ENCODE results near the gene AURKA. TPM values are rescaled to one million over a fixed set of nuclear protein-coding genes. Genes with fewer than 3 reads are reported as not detected.

The AURKA gene
- total RNA-seq, 1 donor from 2014 or later: 11.7 TPM

DNA sequence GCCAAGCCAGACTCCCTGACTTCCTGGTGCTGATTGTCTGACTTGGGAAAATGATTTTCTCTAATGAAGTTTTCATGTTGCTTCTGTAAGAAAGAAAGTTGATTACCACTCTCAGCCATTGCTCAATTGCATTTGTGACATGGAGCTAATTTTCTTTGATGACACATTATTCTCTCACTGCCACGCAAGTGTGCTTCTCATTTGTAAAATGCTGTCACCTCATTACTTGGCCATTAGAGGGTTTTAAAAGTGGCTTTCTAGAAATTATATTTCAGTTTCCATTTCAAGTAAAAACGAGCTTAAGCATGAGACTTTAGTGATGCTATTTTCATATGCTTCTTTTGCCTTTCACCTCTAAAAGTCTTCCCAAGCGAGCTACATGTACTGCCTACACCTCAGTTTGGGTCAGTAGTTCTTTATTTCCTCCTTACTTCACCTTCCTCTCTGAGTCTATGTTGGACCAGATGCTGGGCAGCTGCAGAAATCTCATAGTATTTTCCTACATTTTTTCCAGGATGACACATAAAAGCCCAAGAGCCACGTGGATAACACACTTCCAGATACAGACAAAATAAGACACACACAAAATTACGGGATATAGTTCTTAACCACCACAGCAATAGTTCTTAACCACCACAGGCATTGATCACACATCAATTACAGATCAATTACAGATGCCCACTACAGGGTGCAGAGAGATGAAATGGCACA, 39.5 kb downstream of the AURKA start:
- Mint-ChIP-seq H3K4me3 (ENCODE audit: unreplicated experiment) (no peak overlapping the region), H3K27me3 (ENCODE audit: unreplicated experiment) (peaks cover 55% of the 10 kb centered on the region), H3K4me1 (ENCODE audit: unreplicated experiment) (no peaks in the 10 kb centered on the region), H3K9me3 (ENCODE audit: unreplicated experiment) (no peaks in the 10 kb centered on the region), H3K27ac (ENCODE audit: unreplicated experiment) (no peak overlapping the region), H3K36me3 (ENCODE audit: unreplicated experiment) (no peaks in the 10 kb centered on the region)
- DNase-seq (ENCODE audit: extremely low spot score, unreplicated experiment): no peak
- TF ChIP-seq, protein P1, sequence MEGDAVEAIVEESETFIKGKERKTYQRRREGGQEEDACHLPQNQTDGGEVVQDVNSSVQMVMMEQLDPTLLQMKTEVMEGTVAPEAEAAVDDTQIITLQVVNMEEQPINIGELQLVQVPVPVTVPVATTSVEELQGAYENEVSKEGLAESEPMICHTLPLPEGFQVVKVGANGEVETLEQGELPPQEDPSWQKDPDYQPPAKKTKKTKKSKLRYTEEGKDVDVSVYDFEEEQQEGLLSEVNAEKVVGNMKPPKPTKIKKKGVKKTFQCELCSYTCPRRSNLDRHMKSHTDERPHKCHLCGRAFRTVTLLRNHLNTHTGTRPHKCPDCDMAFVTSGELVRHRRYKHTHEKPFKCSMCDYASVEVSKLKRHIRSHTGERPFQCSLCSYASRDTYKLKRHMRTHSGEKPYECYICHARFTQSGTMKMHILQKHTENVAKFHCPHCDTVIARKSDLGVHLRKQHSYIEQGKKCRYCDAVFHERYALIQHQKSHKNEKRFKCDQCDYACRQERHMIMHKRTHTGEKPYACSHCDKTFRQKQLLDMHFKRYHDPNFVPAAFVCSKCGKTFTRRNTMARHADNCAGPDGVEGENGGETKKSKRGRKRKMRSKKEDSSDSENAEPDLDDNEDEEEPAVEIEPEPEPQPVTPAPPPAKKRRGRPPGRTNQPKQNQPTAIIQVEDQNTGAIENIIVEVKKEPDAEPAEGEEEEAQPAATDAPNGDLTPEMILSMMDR (IDR thresholded peaks at IDR 0.05): no peak

DNA sequence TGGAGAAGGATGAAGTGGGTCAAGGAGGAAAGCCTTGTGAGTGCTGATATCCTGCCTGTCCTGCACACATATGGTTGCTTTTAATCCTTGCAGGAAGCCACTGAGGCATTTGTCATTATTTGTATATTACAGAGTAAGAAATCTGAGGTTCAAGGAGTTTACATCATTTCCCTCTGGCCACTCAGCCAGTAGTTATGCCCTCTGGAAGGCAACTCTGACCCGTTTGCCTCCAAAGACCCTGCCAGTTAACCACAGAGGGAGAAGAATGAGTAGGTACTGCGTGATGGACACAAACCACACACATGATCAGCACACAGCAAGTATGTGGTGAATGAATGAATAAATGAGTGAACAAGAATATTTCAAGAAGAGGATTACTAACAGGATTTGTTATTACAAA, 41.2 kb downstream of the AURKA start:
- Mint-ChIP-seq H3K27ac (ENCODE audit: unreplicated experiment) (no peak overlapping the region), H3K4me1 (ENCODE audit: unreplicated experiment) (no peaks in the 10 kb centered on the region), H3K9me3 (ENCODE audit: unreplicated experiment) (no peaks in the 10 kb centered on the region), H3K27me3 (ENCODE audit: unreplicated experiment) (peaks cover 58% of the 10 kb centered on the region), H3K4me3 (ENCODE audit: unreplicated experiment) (no peak overlapping the region), H3K36me3 (ENCODE audit: unreplicated experiment) (no peaks in the 10 kb centered on the region)
- TF ChIP-seq, protein P1 (IDR thresholded peaks at IDR 0.05): no peak
- no peak for DNase-seq (ENCODE audit: extremely low spot score, unreplicated experiment)

DNA sequence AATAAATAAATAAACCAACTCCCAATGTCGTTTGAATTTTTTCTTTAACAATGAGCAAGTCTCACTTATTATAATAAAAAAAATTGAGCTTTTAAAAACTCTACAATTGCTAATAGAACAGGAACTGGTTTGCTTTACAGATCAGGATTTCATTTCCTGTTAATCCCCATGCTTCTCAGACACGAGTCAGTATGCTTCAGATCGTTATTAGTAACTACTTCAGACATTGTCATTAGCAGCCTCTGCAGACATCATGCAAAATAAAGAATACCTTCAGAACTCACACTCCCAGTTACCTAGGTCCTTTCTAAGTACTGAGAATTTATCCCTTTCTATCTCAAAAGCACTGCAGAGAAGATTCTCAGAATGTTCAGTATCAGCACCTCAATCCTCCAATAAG, 43.3 kb downstream of the AURKA start:
- Mint-ChIP-seq H3K27me3 (ENCODE audit: unreplicated experiment) (peaks cover 69% of the 10 kb centered on the region), H3K4me1 (ENCODE audit: unreplicated experiment) (peaks cover 3% of the 10 kb centered on the region), H3K9me3 (ENCODE audit: unreplicated experiment) (no peaks in the 10 kb centered on the region), H3K27ac (ENCODE audit: unreplicated experiment) (no peak overlapping the region), H3K36me3 (ENCODE audit: unreplicated experiment) (no peaks in the 10 kb centered on the region), H3K4me3 (ENCODE audit: unreplicated experiment) (no peak overlapping the region)
- TF ChIP-seq, protein P1 (IDR thresholded peaks at IDR 0.05): no peak
- no peak for DNase-seq (ENCODE audit: extremely low spot score, unreplicated experiment)

DNA sequence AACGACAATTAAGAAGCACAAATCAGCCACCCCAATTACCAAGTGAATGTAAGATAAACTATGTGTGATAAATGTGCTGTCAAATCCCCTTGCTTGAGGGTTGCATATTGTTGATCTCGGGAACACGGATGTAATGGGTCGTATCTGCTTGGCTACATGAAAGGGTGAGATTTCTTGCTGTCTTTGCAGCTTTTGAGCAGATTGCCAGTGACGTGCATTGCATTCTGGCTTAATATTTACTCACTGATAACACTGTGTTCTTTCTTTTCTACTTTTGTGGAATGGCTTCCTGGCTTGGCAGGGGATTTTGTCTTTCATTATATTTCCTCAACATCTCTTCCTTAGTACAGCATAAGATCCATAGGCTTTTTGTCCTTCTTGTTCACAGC, 43.7 kb downstream of the AURKA start:
- Mint-ChIP-seq H3K27ac (ENCODE audit: unreplicated experiment) (no peak overlapping the region), H3K27me3 (ENCODE audit: unreplicated experiment) (peaks cover 70% of the 10 kb centered on the region), H3K36me3 (ENCODE audit: unreplicated experiment) (no peaks in the 10 kb centered on the region), H3K4me3 (ENCODE audit: unreplicated experiment) (no peak overlapping the region), H3K4me1 (ENCODE audit: unreplicated experiment) (peaks cover 4% of the 10 kb centered on the region), H3K9me3 (ENCODE audit: unreplicated experiment) (no peaks in the 10 kb centered on the region)
- DNase-seq (ENCODE audit: extremely low spot score, unreplicated experiment): no peak
- TF ChIP-seq, protein P1 (IDR thresholded peaks at IDR 0.05): no peak

DNA sequence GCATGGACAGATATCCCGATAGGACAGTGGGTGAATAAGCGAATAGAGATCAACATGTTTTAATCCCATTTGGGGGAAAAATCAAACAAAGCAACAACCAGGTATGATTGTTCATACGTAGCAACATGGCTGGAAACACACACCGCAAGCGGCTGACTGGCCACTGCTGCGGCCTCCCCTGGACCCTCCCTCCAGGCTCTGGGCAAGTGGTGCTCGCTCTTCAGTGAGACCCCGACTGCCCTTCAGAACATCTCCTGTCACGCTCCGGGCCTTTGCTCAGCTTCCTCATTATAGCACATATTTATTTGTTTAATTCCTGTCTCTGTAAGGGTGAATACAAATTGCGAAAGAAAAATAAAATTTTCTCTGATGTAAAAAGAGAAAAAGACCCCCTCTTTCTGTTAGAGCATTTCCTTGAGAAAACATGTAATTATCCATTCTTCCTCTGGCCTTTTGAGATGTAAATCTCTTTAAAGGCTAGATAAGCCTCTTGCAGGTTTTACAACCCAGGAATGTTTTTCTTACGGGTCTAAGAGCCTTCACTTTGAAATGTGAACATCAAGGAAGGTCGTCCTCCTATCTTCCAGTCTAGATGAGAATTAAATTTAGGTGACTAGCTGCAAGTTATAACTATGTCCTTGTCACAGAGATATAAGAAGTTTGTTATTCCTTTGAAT, 44.2 kb downstream of the AURKA start:
- Mint-ChIP-seq H3K9me3 (ENCODE audit: unreplicated experiment) (no peaks in the 10 kb centered on the region), H3K4me3 (ENCODE audit: unreplicated experiment) (no peak overlapping the region), H3K36me3 (ENCODE audit: unreplicated experiment) (no peaks in the 10 kb centered on the region), H3K4me1 (ENCODE audit: unreplicated experiment) (peaks cover 4% of the 10 kb centered on the region), H3K27ac (ENCODE audit: unreplicated experiment) (no peak overlapping the region), H3K27me3 (ENCODE audit: unreplicated experiment) (peaks cover 73% of the 10 kb centered on the region)
- no peak for DNase-seq (ENCODE audit: extremely low spot score, unreplicated experiment)
- TF ChIP-seq, protein P1 (IDR thresholded peaks at IDR 0.05): no peak
